ENCODE data around the gene KCND2.
"Not testable (repeated sequence)": the region's sequence is repeated elsewhere in the genome, so short reads cannot be mapped to it uniquely, and the experiment has no call there.

KCND2 gene

GRCh38 chr7:120588862-120589261 is 315.9 kb downstream of the KCND2 start:
- no peak for DNase-seq

GRCh38 chr7:120600607-120601006 is 327.6 kb downstream of the KCND2 start:
- no peak for DNase-seq

GRCh38 chr7:120603366-120603765 is 330.4 kb downstream of the KCND2 start:
- no peak for DNase-seq

- DNase-seq = no peak
Measured at GRCh38 chr7:120609136-120609753, 336.3 kb downstream of the KCND2 start.

- DNase-seq = no peak
Measured at GRCh38 chr7:120611975-120612374, 339.0 kb downstream of the KCND2 start.

GRCh38 chr7:120615703-120616102 is 342.7 kb downstream of the KCND2 start:
- no peak for DNase-seq

GRCh38 chr7:120617275-120617674 is 344.3 kb downstream of the KCND2 start:
- no peak for DNase-seq

GRCh38 chr7:120628251-120628650 is 355.3 kb downstream of the KCND2 start:
- DNase-seq = no peak

GRCh38 chr7:120639884-120640283 is 366.9 kb downstream of the KCND2 start:
- no peak for DNase-seq

GRCh38 chr7:120645966-120646365 is 373.0 kb downstream of the KCND2 start:
- DNase-seq = no peak

- no peak for DNase-seq
Measured at GRCh38 chr7:120654241-120654640, 381.3 kb downstream of the KCND2 start.

- no peak for DNase-seq
Measured at GRCh38 chr7:120658516-120658915, 385.5 kb downstream of the KCND2 start.

GRCh38 chr7:120662291-120662690 is 389.3 kb downstream of the KCND2 start:
- DNase-seq = no peak

- DNase-seq = no peak
Measured at GRCh38 chr7:120665068-120665467, 392.1 kb downstream of the KCND2 start.

GRCh38 chr7:120675076-120675475 is 402.1 kb downstream of the KCND2 start:
- no peak for DNase-seq

GRCh38 chr7:120677535-120677934 is 404.6 kb downstream of the KCND2 start:
- no peak for DNase-seq

- DNase-seq = no peak
Measured at GRCh38 chr7:120680985-120681384, 408.0 kb downstream of the KCND2 start.

GRCh38 chr7:120684463-120684862 is 411.5 kb downstream of the KCND2 start:
- no peak for DNase-seq

GRCh38 chr7:120691915-120692314 is 418.9 kb downstream of the KCND2 start:
- no peak for DNase-seq

- DNase-seq = no peak
Measured at GRCh38 chr7:120695848-120696247, 422.9 kb downstream of the KCND2 start.

GRCh38 chr7:120700796-120701195 is 427.8 kb downstream of the KCND2 start:
- DNase-seq = no peak

- DNase-seq = not testable (repeated sequence)
Measured at GRCh38 chr7:120702408-120702807, 429.4 kb downstream of the KCND2 start.

- no peak for DNase-seq
Measured at GRCh38 chr7:120703585-120704240, 430.7 kb downstream of the KCND2 start.

- no peak for DNase-seq
Measured at GRCh38 chr7:120709252-120709971, 436.4 kb downstream of the KCND2 start.
